Stimulated activated CD8-positive, alpha-beta memory T cell treated with anti-CD3 and anti-CD28 coated beads, Interleukin-15, amount 100 ng/mL, for 1 hour (primary cell): ENCODE results near the gene CYP2A6.
"Not testable (repeated sequence)": the region's sequence is repeated elsewhere in the genome, so short reads cannot be mapped to it uniquely, and the experiment has no call there.

ENCODE experiments used
- DNase-seq: peaks from one replicate; pipeline ENCODE4 v3.0.0-alpha.2; 2020; ENCODE audit warnings: low read depth

Gene CYP2A6, protein sequence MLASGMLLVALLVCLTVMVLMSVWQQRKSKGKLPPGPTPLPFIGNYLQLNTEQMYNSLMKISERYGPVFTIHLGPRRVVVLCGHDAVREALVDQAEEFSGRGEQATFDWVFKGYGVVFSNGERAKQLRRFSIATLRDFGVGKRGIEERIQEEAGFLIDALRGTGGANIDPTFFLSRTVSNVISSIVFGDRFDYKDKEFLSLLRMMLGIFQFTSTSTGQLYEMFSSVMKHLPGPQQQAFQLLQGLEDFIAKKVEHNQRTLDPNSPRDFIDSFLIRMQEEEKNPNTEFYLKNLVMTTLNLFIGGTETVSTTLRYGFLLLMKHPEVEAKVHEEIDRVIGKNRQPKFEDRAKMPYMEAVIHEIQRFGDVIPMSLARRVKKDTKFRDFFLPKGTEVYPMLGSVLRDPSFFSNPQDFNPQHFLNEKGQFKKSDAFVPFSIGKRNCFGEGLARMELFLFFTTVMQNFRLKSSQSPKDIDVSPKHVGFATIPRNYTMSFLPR

GRCh38 chr19:40850277-40850676, at the start of gene CYP2A6:
CYP2A6 (minus strand) TSS chr19:40850447; CDS start chr19:40850426, 21 bp downstream.
- not testable (repeated sequence) for DNase-seq

GRCh38 chr19:40899964-40900363, 49.7 kb upstream of the CYP2A6 start:
- DNase-seq: not testable (repeated sequence)

- DNase-seq: not testable (repeated sequence)
These were observed 46.9 kb upstream of the CYP2A6 start for GRCh38 chr19:40896843-40897789.

DNA sequence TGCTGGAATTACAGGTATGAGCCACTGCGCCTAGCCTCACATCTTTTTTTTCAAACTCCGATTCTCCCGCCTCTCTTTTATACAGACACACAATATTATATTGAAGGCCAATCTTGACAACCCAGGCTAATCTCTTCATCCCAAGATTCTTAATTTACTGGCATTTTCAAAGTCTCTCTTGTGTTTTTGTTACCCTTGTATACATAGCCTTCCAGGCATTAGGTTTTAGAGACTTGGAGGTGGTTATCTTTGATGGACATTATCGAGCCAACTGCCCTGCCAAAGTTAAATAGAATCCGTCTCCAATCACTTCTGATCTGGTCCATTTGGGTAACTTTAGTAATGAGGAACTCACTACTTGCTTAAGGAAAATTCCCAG, 46.2 kb upstream of the CYP2A6 start:
- no peak for DNase-seq

DNA sequence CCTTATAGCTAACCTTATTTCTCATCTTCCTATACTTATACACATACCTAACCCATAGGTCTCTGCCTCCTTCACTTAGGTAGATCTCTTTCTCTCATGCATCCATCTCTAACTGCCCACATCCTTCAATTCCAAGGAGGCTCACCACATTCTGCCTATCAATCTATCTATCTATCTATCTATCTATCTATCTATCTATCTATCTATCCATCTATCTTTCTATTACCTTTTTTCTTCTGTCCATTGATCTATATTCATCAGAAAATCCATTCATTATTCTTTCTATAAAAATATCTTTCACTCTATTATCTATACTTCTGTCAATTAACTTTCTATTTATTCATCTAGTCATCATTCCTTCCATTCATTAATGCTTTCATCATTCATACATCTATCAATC, 42.9 kb upstream of the CYP2A6 start:
- DNase-seq: no peak

DNA sequence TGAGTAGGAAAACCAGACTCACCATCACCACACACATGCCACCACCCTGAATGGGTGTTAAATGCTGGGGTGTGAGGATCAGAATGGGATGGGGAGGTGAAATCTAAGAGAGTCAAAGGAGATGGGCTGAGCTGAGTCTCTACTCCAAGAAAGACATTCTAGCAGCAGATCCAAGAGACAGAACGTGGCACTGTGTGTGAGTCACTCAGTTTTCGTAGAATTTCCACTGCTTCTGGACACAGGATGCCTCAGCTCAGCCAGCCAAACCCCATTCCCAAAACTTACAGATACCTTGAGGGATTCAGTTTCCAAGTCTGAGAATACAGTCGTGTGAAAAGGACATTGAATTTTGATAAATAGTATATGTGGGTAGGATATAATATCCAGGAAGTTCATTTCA, 39.1 kb upstream of the CYP2A6 start:
- DNase-seq: no peak

GRCh38 chr19:40888191-40888590, 37.9 kb upstream of the CYP2A6 start:
- DNase-seq: no peak

DNA sequence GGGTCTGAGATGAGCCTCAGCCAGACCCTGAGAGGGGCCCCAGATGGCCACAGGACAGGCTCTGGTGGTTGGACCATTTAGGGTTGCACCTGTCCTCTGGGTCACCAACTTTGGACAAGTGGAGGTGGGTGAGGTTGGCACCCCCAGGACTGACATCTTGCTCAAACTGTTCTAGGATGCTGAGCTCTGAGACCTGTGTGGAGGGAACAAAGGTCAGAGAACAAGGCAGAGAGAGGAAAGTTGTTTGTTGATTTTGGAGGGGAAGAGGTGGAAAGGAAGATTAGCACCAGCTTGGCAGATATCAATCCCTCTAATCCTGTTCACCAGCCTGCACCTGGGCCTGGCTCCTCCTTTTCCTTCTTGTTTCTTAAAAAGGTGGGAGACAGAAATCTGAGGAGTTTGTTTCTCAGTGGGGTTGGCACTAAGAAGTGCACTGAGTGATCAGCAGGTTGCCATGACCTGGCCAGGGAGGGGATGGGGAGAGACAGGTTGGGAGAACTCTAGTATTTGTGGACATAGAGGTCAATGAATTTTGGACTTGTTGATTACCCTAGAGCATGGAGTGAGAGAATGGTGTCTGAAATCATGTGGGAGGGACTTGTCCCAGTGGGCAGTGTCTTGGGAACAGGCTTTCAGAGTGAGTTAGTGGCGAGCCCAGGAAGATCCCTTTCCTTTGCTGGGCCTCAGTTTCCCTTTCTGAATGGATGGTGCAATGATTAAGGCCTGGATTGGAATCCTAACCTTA, 34.1 kb upstream of the CYP2A6 start:
- DNase-seq: not testable (repeated sequence)

DNA sequence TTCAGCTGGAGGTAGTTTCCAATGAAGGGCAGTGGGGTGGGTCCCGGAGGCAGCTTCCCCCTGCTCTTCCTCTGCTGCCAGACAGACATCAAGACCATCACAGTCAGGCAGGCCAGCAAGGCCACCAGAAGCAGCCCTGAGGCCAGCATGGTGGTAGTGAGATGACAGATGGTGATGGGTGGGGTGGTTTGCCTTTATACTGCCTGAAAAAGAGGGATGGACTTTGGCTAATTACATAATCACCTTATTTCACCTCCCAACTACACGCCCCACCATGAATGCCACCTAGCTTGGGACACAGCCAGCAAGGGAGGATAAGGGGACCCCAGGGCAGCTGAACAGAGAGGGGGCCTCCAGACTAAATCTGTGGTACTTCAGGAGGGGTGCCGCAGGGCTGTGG, 31.8 kb upstream of the CYP2A6 start, which contains the start of gene CYP2A7:
CYP2A7 (minus strand) TSS at position 170 of the 400 bp plus-strand sequence; CDS start at position 149, 21 bp downstream.
- DNase-seq: not testable (repeated sequence)

GRCh38 chr19:40879349-40879748, 29.1 kb upstream of the CYP2A6 start:
- DNase-seq: not testable (repeated sequence)

DNA sequence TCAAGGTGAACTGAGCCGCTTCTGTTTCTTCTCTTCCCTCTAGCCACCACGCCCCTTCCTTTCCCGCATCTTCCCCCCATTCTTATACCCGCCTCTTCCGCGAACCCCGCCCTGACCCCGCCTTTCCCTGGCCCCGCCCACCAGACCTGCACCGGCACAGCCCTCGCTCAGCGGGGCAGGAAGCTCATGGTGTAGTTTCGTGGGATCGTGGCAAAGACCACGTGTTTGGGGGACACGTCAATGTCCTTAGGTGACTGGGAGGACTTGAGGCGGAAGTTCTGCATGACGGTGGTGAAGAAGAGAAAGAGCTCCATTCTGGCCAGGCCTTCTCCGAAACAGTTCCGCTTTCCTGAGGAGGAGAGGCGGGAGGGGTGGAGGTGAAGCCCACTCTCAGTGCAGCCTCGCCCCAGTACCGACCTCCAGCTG, 25.3 kb upstream of the CYP2A6 start:
- peak; percentile 76 for DNase-seq

GRCh38 chr19:40874874-40875273, 24.6 kb upstream of the CYP2A6 start:
- not testable (repeated sequence) for DNase-seq

- DNase-seq: not testable (repeated sequence)
These were observed 23.6 kb upstream of the CYP2A6 start for GRCh38 chr19:40873873-40874272.

GRCh38 chr19:40872209-40872608, 22.0 kb upstream of the CYP2A6 start:
- no peak for DNase-seq

- no peak for DNase-seq
These were observed 17.5 kb upstream of the CYP2A6 start for GRCh38 chr19:40867701-40868100.

DNA sequence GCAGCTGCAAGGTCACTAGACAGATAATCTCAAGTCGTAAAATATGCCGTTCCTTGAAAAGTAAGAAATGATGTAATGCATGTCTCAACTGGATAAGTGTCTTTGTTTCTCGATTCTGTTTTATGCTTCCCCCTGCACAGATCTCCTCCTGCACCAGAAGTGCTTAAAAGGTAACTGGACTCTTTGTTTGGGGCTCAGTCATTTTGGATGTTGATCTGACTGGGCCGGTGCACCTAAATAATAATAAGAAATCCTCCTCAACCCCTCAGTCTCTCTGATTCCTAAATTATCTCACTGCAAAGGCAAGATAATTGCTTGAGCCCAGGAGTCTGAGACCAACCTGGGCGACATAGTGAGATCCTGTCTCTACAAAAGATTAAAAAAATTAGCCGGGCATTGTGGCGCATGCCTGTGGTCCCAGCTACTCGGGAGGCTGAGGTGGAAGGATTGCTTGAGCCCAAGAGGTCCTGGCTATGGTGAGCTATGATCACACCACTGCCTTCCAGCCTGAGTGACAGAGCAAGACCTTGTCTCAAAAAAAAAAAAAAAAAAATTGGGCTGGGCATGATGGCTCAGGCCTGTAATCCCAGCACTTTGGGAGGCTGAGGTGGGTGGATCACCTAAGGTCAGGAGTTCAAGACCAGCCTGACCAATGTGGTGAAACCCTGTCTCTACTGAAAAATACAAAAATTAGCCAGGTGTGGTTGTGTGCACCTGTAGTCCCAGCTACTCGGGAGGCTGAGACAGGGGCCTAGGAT, 14.7 kb upstream of the CYP2A6 start:
- not testable (repeated sequence) for DNase-seq

DNA sequence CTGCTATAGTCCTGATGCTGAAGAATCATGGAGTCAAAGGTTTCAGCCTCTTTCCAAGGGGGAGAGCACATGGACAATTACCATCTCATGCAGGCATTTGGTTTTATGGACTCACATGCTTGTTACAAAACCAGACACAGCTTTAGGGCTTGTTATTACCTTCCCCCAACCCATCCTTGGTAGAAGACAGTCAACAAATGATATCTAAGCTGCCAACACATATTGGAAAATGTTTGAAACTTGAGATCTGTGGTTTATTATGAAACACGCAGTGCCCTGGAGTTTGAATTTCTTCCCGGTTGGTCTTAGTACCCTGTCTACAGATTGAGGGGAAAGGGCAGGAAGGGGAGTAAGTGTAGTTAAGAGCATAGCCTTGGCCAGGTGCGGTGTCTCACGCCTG, 12.5 kb upstream of the CYP2A6 start:
- DNase-seq: no peak

DNA sequence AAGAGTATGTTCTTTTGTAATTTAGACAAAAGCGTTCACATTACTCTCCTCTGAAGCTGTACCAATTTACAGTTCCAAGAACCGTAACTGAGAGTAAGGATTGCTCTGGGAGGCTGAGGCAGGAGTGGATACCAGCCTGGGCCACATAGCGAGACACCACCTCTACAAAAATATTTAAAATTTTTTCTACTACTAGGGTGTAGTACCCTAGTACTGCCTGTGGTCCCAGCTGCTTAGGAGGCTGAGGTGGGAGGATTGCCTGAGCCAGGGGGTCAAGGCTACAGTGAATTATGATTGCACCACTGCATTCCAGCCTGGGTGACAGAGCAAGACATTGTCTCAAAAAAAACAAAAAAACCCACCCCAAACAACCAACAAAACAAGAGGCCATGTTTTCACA, 12.1 kb upstream of the CYP2A6 start:
- DNase-seq: no peak

- DNase-seq: no peak
These were observed 7.9 kb upstream of the CYP2A6 start for GRCh38 chr19:40858109-40858508.

GRCh38 chr19:40852467-40853152, 2.4 kb upstream of the CYP2A6 start:
- not testable (repeated sequence) for DNase-seq
